Dendritic cell treated with granulocyte-macrophage colony-stimulating factor and Interleukin-4, amounts not matched to agents 40 ng/mL and 50 ng/mL, for 4 days (primary cell): ENCODE results near the gene CRK.

Experiments
- H3K27ac Mint-ChIP-seq: one replicate; pipeline ENCODE4 v1.8.0; 2022; ENCODE audit warnings: mild to moderate bottlenecking, mixed read lengths
- H3K27me3 Mint-ChIP-seq: one replicate; pipeline ENCODE4 v1.8.0; 2022; ENCODE audit warnings: mild to moderate bottlenecking, mixed read lengths
- H3K36me3 Mint-ChIP-seq: one replicate; pipeline ENCODE4 v1.8.0; 2022; ENCODE audit warnings: low read depth, mixed read lengths
- H3K4me1 Mint-ChIP-seq: one replicate; pipeline ENCODE4 v1.8.0; 2022; ENCODE audit warnings: low read depth, mixed read lengths
- H3K4me3 Mint-ChIP-seq: one replicate; pipeline ENCODE4 v1.8.0; 2022; ENCODE audit warnings: mild to moderate bottlenecking, moderate library complexity, mixed read lengths
- H3K9me3 Mint-ChIP-seq: one replicate; pipeline ENCODE4 v1.8.0; 2022; ENCODE audit warnings: mixed read lengths
- intact Hi-C: fragments of 100-400 bp; cut with micrococcal nuclease; formaldehyde crosslinking; loops from one replicate; pipeline ENCODE4 v1.15.0; 2022

The CRK gene

GRCh38 chr17:1491443-1492248, 35.6 kb upstream of the CRK start:
- peaks cover 50% of the 10 kb centered on the region for H3K36me3 Mint-ChIP-seq
- peak overlapping the region; percentile 90 for H3K4me3 Mint-ChIP-seq
- peaks cover 67% of the 10 kb centered on the region for H3K4me1 Mint-ChIP-seq
- peaks cover 12% of the 10 kb centered on the region for H3K27me3 Mint-ChIP-seq
- no peaks in the 10 kb centered on the region for H3K9me3 Mint-ChIP-seq
- peak overlapping the region; percentile 86 for H3K27ac Mint-ChIP-seq
- intact Hi-C loops: loop anchor here (2.0 kb wide), 2 partner anchors 25 to 35 kb away; partner anchors contain the start of genes CRK and INPP5K

- intact Hi-C loops: no loop called here
- H3K27me3 Mint-ChIP-seq: peaks cover 12% of the 10 kb centered on the region
Measured at GRCh38 chr17:1490643-1491442, 34.8 kb upstream of the CRK start.

GRCh38 chr17:1488826-1489270, 32.8 kb upstream of the CRK start:
- peaks cover 12% of the 10 kb centered on the region for H3K27me3 Mint-ChIP-seq
- H3K36me3 Mint-ChIP-seq: peaks cover 34% of the 10 kb centered on the region
- H3K4me1 Mint-ChIP-seq: peaks cover 70% of the 10 kb centered on the region
- H3K4me3 Mint-ChIP-seq: peak overlapping the region; percentile 78
- intact Hi-C loops: no loop called here
- H3K9me3 Mint-ChIP-seq: no peaks in the 10 kb centered on the region
- peak overlapping the region; percentile 90 for H3K27ac Mint-ChIP-seq

More at GRCh38 chr17:1490643-1491442, 34.8 kb upstream of the CRK start:
- H3K27ac Mint-ChIP-seq: peak overlapping the region; percentile 86
- H3K36me3 Mint-ChIP-seq: peaks cover 42% of the 10 kb centered on the region
- no peaks in the 10 kb centered on the region for H3K9me3 Mint-ChIP-seq
- H3K4me3 Mint-ChIP-seq: peak overlapping the region; percentile 82
- H3K4me1 Mint-ChIP-seq: peaks cover 70% of the 10 kb centered on the region

GRCh38 chr17:1487939-1488825, 32.1 kb upstream of the CRK start:
- intact Hi-C loops: no loop called here
- Mint-ChIP-seq H3K27me3 (peaks cover 16% of the 10 kb centered on the region), H3K4me3 (peak overlapping the region; percentile 78), H3K36me3 (peaks cover 40% of the 10 kb centered on the region), H3K9me3 (no peaks in the 10 kb centered on the region), H3K4me1 (peaks cover 63% of the 10 kb centered on the region), H3K27ac (peak overlapping the region; percentile 90)

- intact Hi-C loops: no loop called here
- H3K4me3 Mint-ChIP-seq: peak overlapping the region; percentile 78
- peaks cover 51% of the 10 kb centered on the region for H3K36me3 Mint-ChIP-seq
Measured at GRCh38 chr17:1486802-1487695, 31.0 kb upstream of the CRK start.

GRCh38 chr17:1485423-1486376, 29.7 kb upstream of the CRK start:
- intact Hi-C loops: no loop called here
- peak overlapping the region; percentile 90 for H3K27ac Mint-ChIP-seq

More at GRCh38 chr17:1486802-1487695, 31.0 kb upstream of the CRK start:
- no peaks in the 10 kb centered on the region for H3K9me3 Mint-ChIP-seq
- peaks cover 20% of the 10 kb centered on the region for H3K27me3 Mint-ChIP-seq
- peak overlapping the region; percentile 90 for H3K27ac Mint-ChIP-seq
- peaks cover 52% of the 10 kb centered on the region for H3K4me1 Mint-ChIP-seq

GRCh38 chr17:1484676-1485422, 28.8 kb upstream of the CRK start:
- H3K4me3 Mint-ChIP-seq: peak overlapping the region; percentile 72
- H3K36me3 Mint-ChIP-seq: peaks cover 55% of the 10 kb centered on the region
- peak overlapping the region; percentile 30 for H3K27ac Mint-ChIP-seq
- no peaks in the 10 kb centered on the region for H3K9me3 Mint-ChIP-seq
- peaks cover 35% of the 10 kb centered on the region for H3K4me1 Mint-ChIP-seq
- intact Hi-C loops: no loop called here
- H3K27me3 Mint-ChIP-seq: peaks cover 31% of the 10 kb centered on the region

More at GRCh38 chr17:1485423-1486376, 29.7 kb upstream of the CRK start:
- peak overlapping the region; percentile 78 for H3K4me3 Mint-ChIP-seq
- H3K27me3 Mint-ChIP-seq: peaks cover 29% of the 10 kb centered on the region
- peaks cover 55% of the 10 kb centered on the region for H3K36me3 Mint-ChIP-seq
- no peaks in the 10 kb centered on the region for H3K9me3 Mint-ChIP-seq
- peaks cover 43% of the 10 kb centered on the region for H3K4me1 Mint-ChIP-seq

- no peaks in the 10 kb centered on the region for H3K9me3 Mint-ChIP-seq
- intact Hi-C loops: no loop called here
- peaks cover 55% of the 10 kb centered on the region for H3K36me3 Mint-ChIP-seq
- H3K4me3 Mint-ChIP-seq: peak overlapping the region; percentile 72
- H3K4me1 Mint-ChIP-seq: peaks cover 27% of the 10 kb centered on the region
- peak overlapping the region; percentile 30 for H3K27ac Mint-ChIP-seq
- peaks cover 37% of the 10 kb centered on the region for H3K27me3 Mint-ChIP-seq
Measured at GRCh38 chr17:1484060-1484535, 28.1 kb upstream of the CRK start.

GRCh38 chr17:1482680-1483079, 26.6 kb upstream of the CRK start:
- Mint-ChIP-seq H3K4me1 (peaks cover 19% of the 10 kb centered on the region), H3K27me3 (peaks cover 49% of the 10 kb centered on the region), H3K36me3 (peaks cover 69% of the 10 kb centered on the region), H3K4me3 (no peak overlapping the region), H3K9me3 (no peaks in the 10 kb centered on the region), H3K27ac (no peak overlapping the region)
- intact Hi-C loops: no loop called here

- no peaks in the 10 kb centered on the region for H3K9me3 Mint-ChIP-seq
- peaks cover 13% of the 10 kb centered on the region for H3K4me1 Mint-ChIP-seq
- intact Hi-C loops: no loop called here
- peaks cover 50% of the 10 kb centered on the region for H3K27me3 Mint-ChIP-seq
- H3K27ac Mint-ChIP-seq: no peak overlapping the region
- H3K36me3 Mint-ChIP-seq: peaks cover 78% of the 10 kb centered on the region
- H3K4me3 Mint-ChIP-seq: no peak overlapping the region
Measured at GRCh38 chr17:1481736-1482135, 25.7 kb upstream of the CRK start.

- Mint-ChIP-seq H3K27ac (no peak overlapping the region), H3K9me3 (no peaks in the 10 kb centered on the region), H3K27me3 (peaks cover 50% of the 10 kb centered on the region), H3K4me3 (no peak overlapping the region), H3K36me3 (peaks cover 87% of the 10 kb centered on the region), H3K4me1 (peaks cover 9% of the 10 kb centered on the region)
- intact Hi-C loops: no loop called here
Measured at GRCh38 chr17:1480747-1481465, 24.9 kb upstream of the CRK start.
